Chondrocyte (in vitro differentiated cells): ENCODE results near the gene CFAP70. TPM values are rescaled to one million over a fixed set of nuclear protein-coding genes. Genes with fewer than 3 reads are reported as not detected.
"Not testable (repeated sequence)": the region's sequence is repeated elsewhere in the genome, so short reads cannot be mapped to it uniquely, and the experiment has no call there.

Source experiments
- DNase-seq: peaks from one replicate; pipeline ENCODE4 v3.0.0; 2021; ENCODE audit warnings: mixed read lengths, low spot score
- H3K27ac Mint-ChIP-seq: one replicate; pipeline ENCODE4 v1.8.0; 2021; ENCODE audit warnings: mild to moderate bottlenecking, moderate library complexity, mixed read lengths; ENCODE audit not compliant: unreplicated experiment
- H3K27me3 Mint-ChIP-seq: 2 replicates; pipeline ENCODE4 v1.8.0; 2021; ENCODE audit warnings: low read depth, mixed read lengths
- H3K36me3 Mint-ChIP-seq: 2 replicates; pipeline ENCODE4 v1.8.0; 2021; ENCODE audit warnings: low read depth, mixed read lengths
- H3K4me1 Mint-ChIP-seq: 2 replicates; pipeline ENCODE4 v1.8.0; 2021; ENCODE audit warnings: low read depth, mild to moderate bottlenecking, mixed read lengths
- H3K4me3 Mint-ChIP-seq: one replicate; pipeline ENCODE4 v1.8.0; 2021; ENCODE audit warnings: mild to moderate bottlenecking, moderate library complexity, mixed read lengths; ENCODE audit not compliant: unreplicated experiment
- H3K9me3 Mint-ChIP-seq: 2 replicates; pipeline ENCODE4 v1.8.0; 2021; ENCODE audit warnings: low read depth, mixed read lengths
- CTCF ChIP-seq: fragments of 200-600 bp; sonication (generic); IDR thresholded peaks from 2 replicates; pipeline ENCODE4 v1.5.0; 2021; ENCODE audit warnings: antibody characterized with exemption, mild to moderate bottlenecking, moderate library complexity
- total RNA-seq: library from RNA; stranded (reverse); gene quantifications from 3 replicates; pipeline ENCODE4 v1.2.1, GENCODE V29; 2021

Gene CFAP70
- total RNA-seq, 1 donor from 2014 or later = 0.42 TPM

DNA sequence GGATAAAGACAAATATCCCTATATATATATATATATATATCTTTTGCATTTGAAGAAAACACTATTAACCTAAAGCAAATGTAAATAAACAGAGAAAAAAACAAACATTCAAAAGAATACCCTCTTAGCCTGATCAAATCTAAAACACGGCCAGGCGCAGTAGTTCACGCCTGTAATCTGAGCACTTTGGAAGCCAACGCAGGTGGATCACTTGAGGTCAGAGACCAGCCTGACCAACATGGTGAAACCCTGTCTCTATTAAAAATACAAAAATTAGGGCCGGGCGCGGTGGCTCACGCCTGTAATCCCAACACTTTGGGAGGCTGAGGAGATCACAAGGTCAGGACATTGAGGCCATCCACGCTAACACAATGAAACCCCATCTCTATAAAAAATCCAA is 46.0 kb upstream of the CFAP70 start:
- no peak for TF ChIP-seq CTCF
- no peak overlapping the region for H3K27ac Mint-ChIP-seq
- H3K36me3 Mint-ChIP-seq = peaks cover 10% of the 10 kb centered on the region
- H3K27me3 Mint-ChIP-seq = no peaks in the 10 kb centered on the region
- no peaks in the 10 kb centered on the region for H3K9me3 Mint-ChIP-seq
- no peak for DNase-seq
- H3K4me1 Mint-ChIP-seq = peaks cover 24% of the 10 kb centered on the region
- no peak overlapping the region for H3K4me3 Mint-ChIP-seq

DNA sequence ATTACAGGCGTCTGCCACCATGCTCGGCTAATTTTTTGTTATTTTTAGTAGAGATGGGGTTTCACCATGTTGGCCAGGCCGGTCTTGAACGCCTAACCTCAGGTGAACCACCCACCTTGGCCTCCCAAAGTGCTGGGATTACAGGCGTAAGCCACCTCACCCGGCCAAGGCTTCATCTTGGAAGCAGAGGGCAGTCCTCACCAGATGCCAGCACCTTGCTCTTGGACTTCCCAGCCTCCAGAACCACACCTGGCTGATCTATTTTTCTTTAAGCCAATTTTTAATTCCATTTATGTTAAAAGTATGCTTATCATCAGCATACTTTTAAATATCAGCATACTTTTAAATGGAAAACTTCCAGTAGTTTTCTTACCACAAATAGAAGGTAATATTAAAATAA is 43.0 kb upstream of the CFAP70 start:
- Mint-ChIP-seq H3K27me3 (no peaks in the 10 kb centered on the region), H3K36me3 (peaks cover 7% of the 10 kb centered on the region), H3K4me1 (peaks cover 3% of the 10 kb centered on the region), H3K4me3 (no peak overlapping the region), H3K9me3 (no peaks in the 10 kb centered on the region), H3K27ac (no peak overlapping the region)
- no peak for TF ChIP-seq CTCF
- no peak for DNase-seq

GRCh38 chr10:73399063-73399462 is 40.4 kb upstream of the CFAP70 start:
- no peak for DNase-seq
- Mint-ChIP-seq H3K4me1 (no peaks in the 10 kb centered on the region), H3K9me3 (no peaks in the 10 kb centered on the region), H3K4me3 (no peak overlapping the region), H3K36me3 (peaks cover 8% of the 10 kb centered on the region), H3K27me3 (no peaks in the 10 kb centered on the region), H3K27ac (no peak overlapping the region)
- no peak for TF ChIP-seq CTCF

DNA sequence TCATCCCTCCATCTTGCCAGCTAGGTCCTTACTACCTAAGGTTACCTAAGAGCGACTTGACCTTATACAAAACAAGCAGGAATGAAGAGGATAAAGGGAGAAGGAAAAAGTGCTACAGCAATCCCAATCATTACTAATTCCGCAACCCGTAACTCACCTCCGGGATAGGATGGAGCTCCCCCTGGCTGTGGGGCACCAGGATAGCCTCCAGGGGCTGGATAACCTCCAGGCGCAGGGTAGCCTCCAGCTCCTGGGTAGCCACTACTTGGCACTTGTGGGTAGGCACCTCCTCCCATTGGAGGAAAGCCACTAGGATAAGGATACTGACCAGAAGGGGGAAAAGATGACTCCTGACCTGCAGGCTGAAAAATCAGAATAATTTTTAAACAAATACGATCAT is 39.4 kb upstream of the CFAP70 start:
- no peak overlapping the region for H3K4me3 Mint-ChIP-seq
- no peak overlapping the region for H3K27ac Mint-ChIP-seq
- H3K9me3 Mint-ChIP-seq = no peaks in the 10 kb centered on the region
- no peak for DNase-seq
- H3K27me3 Mint-ChIP-seq = no peaks in the 10 kb centered on the region
- H3K36me3 Mint-ChIP-seq = peaks cover 12% of the 10 kb centered on the region
- TF ChIP-seq CTCF = peak; percentile 45
- no peaks in the 10 kb centered on the region for H3K4me1 Mint-ChIP-seq

DNA sequence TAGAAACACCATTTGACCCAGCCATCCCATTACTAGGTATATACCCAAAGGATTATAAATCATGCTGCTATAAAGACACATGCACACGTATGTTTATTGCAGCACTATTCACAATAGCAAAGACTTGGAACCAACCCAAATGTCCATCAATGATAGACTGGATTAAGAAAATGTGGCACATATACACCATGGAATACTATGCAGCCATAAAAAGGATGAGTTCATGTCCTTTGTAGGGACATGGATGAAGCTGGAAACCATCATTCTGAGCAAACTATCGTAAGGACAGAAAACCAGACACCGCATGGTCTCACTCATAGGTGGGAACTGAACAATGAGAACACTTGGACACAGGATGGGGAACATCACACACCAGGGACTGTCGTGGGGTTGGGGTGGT is 35.7 kb upstream of the CFAP70 start:
- DNase-seq, H3K4me3 Mint-ChIP-seq: not testable (repeated sequence)
- peaks cover 19% of the 10 kb centered on the region for H3K36me3 Mint-ChIP-seq

DNA sequence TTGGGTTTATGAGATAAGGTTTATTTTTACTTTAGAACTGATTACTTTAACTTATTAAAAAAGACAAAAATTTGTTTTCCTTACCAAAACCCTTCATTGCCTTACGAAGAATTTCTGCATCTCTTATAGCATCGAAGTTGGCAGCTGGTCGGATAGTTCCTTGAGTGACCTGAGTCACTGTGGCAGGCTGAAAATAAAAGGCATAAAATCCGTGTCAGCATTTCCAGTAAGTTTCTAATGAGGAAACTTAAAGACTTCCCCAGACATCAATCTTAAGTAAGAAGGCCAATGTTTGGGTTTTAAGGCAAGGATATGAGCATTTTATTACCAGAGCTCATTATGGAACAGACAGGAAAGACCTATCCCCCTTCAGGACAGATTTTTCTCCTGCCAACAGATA is 29.6 kb upstream of the CFAP70 start:
- no peak for TF ChIP-seq CTCF
- Mint-ChIP-seq H3K9me3 (no peaks in the 10 kb centered on the region), H3K4me3 (no peak overlapping the region), H3K36me3 (peaks cover 39% of the 10 kb centered on the region), H3K27me3 (no peaks in the 10 kb centered on the region), H3K27ac (no peak overlapping the region), H3K4me1 (no peaks in the 10 kb centered on the region)
- DNase-seq = no peak

More for the DNA sequence above, 35.7 kb upstream of the CFAP70 start:
- H3K9me3 Mint-ChIP-seq, H3K27ac Mint-ChIP-seq, H3K4me1 Mint-ChIP-seq, H3K27me3 Mint-ChIP-seq: not testable (repeated sequence)
